HEK293T (cell line): ENCODE measurements around the gene ANKDD1B.

Experiments
- ARNT ChIP-seq: fragments of 450-650 bp; IDR thresholded peaks from 2 replicates; pipeline ENCODE4 v1.6.1; 2017; ENCODE audit warnings: mild to moderate bottlenecking
- ELF4 ChIP-seq: fragments of 450-650 bp; IDR thresholded peaks from 2 replicates; pipeline ENCODE4 v1.6.1; 2017; ENCODE audit warnings: antibody characterized with exemption
- FOXM1 ChIP-seq: fragments of 450-650 bp; IDR thresholded peaks from 2 replicates; pipeline ENCODE4 v1.6.1; 2017; ENCODE audit warnings: mild to moderate bottlenecking, borderline replicate concordance
- L3MBTL2 ChIP-seq: fragments of 450-650 bp; conservative IDR thresholded peaks from 2 replicates; pipeline ENCODE4 v1.6.1; 2016; ENCODE audit warnings: mild to moderate bottlenecking
- NFRKB ChIP-seq: fragments of 450-650 bp; IDR thresholded peaks from 2 replicates; pipeline ENCODE4 v1.6.1; 2016; ENCODE audit warnings: mild to moderate bottlenecking, moderate library complexity
- TARDBP ChIP-seq: fragments of 450-650 bp; IDR thresholded peaks from 2 replicates; pipeline ENCODE4 v1.6.1; 2016
- TF ChIP-seq, protein P1 (sequence below): fragments of 450-650 bp; IDR thresholded peaks from 2 replicates; pipeline ENCODE4 v1.6.1; 2016

DNA sequence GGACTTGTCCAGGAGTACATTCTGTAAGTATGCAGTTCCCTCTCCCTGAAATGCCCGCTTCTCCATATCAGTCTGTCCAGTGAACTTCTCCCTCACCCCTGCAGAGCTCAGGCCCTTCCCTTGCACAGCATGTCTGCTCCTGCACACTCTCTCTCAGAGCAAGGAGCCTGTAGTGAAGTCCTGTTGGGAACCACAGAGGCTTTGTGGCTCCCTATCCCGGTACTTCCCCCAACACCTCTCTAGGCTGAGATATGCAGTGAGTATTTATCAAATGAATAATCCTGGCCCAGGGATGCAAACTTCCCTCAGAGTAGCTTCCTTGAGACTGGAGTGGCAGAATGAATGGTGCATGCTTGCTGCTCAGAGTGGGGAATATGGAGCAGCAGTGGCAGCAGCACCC lies 57.2 kb downstream of the ANKDD1B start:
- TF ChIP-seq ELF4 (no peak), L3MBTL2 (no peak), FOXM1 (no peak), NFRKB (no peak), TARDBP (no peak), ARNT (no peak)
- TF ChIP-seq, protein P1, sequence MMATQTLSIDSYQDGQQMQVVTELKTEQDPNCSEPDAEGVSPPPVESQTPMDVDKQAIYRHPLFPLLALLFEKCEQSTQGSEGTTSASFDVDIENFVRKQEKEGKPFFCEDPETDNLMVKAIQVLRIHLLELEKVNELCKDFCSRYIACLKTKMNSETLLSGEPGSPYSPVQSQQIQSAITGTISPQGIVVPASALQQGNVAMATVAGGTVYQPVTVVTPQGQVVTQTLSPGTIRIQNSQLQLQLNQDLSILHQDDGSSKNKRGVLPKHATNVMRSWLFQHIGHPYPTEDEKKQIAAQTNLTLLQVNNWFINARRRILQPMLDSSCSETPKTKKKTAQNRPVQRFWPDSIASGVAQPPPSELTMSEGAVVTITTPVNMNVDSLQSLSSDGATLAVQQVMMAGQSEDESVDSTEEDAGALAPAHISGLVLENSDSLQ, result no peak
